GM12891 (cell line): ENCODE data around the gene C3orf49.

Experiments
- DNase-seq: peaks from one replicate; pipeline ENCODE4 v3.0.0; 2011; ENCODE audit warnings: low spot score; ENCODE audit not compliant: insufficient read length
- FAIRE-seq: peaks from 2 replicates; lab custom pipeline; 2011; peaks lifted over from hg19 to GRCh38; lab: Jason Lieb, UNC
- PAX5 ChIP-seq: IDR thresholded peaks from 2 replicates; pipeline ENCODE4 v1.6.1; 2011; ENCODE audit warnings: low read length, moderate library complexity, mild to moderate bottlenecking; ENCODE audit not compliant: insufficient read depth, severe bottlenecking
- POLR2A ChIP-seq: IDR thresholded peaks from 2 replicates; pipeline ENCODE4 v1.6.1; 2011; ENCODE audit warnings: low read depth, low read length, control low read depth
- POLR2AphosphoS5 ChIP-seq: IDR thresholded peaks from 2 replicates; pipeline ENCODE4 v1.6.1; 2011; ENCODE audit warnings: low read depth, low read length, control low read depth
- POU2F2 ChIP-seq: IDR thresholded peaks from 2 replicates; pipeline ENCODE4 v1.6.1; 2011; ENCODE audit warnings: low read depth, mild to moderate bottlenecking, control low read depth, low read length, moderate library complexity
- SPI1 ChIP-seq: IDR thresholded peaks from 2 replicates; pipeline ENCODE4 v1.6.1; 2011; ENCODE audit warnings: low read depth, low read length, control low read depth
- TAF1 ChIP-seq: IDR thresholded peaks from 2 replicates; pipeline ENCODE4 v1.6.1; 2011; ENCODE audit warnings: low read depth, low read length, control low read depth

The C3orf49 gene

GRCh38 chr3:63863150-63864007, 44.3 kb downstream of the C3orf49 start, which contains the start of the genes ATXN7 and THOC7:
Gene ATXN7 (plus strand): TSS chr3:63863867. CDS start chr3:63912599, 48,732 bp downstream.
Gene THOC7 (minus strand): TSS chr3:63863805. CDS start chr3:63863790, 15 bp downstream.
- DNase-seq (peak; percentile 56), FAIRE-seq (peak; percentile 41)
- TF ChIP-seq POLR2AphosphoS5 (no peak), SPI1 (no peak), POLR2A (peak; percentile 25; the same call in 1 of the 2 replicates)

- no peak for TF ChIP-seq POU2F2
- TF ChIP-seq TAF1 = no peak
- TF ChIP-seq POLR2AphosphoS5 = no peak
- no peak for TF ChIP-seq PAX5
- no peak for TF ChIP-seq POLR2A
- TF ChIP-seq SPI1 = no peak
- peak; percentile 85 for FAIRE-seq
- DNase-seq = peak; percentile 56
These were observed 45.2 kb downstream of the C3orf49 start for GRCh38 chr3:63864008-63864964.

- FAIRE-seq (no peak), DNase-seq (no peak)
- TF ChIP-seq SPI1 (no peak), TAF1 (no peak), POLR2AphosphoS5 (no peak)
These were observed 45.8 kb downstream of the C3orf49 start for GRCh38 chr3:63864965-63865327.

GRCh38 chr3:63867225-63867624, 48.1 kb downstream of the C3orf49 start:
- FAIRE-seq = no peak
- TF ChIP-seq POLR2AphosphoS5 (no peak), POU2F2 (no peak)
- DNase-seq = no peak

- TF ChIP-seq POLR2A (no peak), POLR2AphosphoS5 (no peak), POU2F2 (no peak), SPI1 (no peak), PAX5 (no peak), TAF1 (no peak)
- no peak for DNase-seq
- peak; percentile 64 for FAIRE-seq
These were observed 51.0 kb downstream of the C3orf49 start for GRCh38 chr3:63869940-63870614.

GRCh38 chr3:63870615-63871005, 51.5 kb downstream of the C3orf49 start:
- FAIRE-seq (no peak), DNase-seq (no peak)
- TF ChIP-seq POU2F2 (no peak), SPI1 (no peak), PAX5 (no peak), POLR2AphosphoS5 (no peak)

- DNase-seq = no peak
- no peak for TF ChIP-seq POU2F2
- TF ChIP-seq TAF1 = no peak
- no peak for TF ChIP-seq PAX5
- TF ChIP-seq SPI1 = no peak
- TF ChIP-seq POLR2AphosphoS5 = no peak
- no peak for TF ChIP-seq POLR2A
These were observed 53.2 kb downstream of the C3orf49 start for GRCh38 chr3:63872135-63872924.

GRCh38 chr3:63874769-63875168, 55.7 kb downstream of the C3orf49 start:
- TF ChIP-seq POLR2AphosphoS5 = no peak
- no peak for TF ChIP-seq PAX5
- TF ChIP-seq POLR2A = no peak
- no peak for TF ChIP-seq POU2F2
- TF ChIP-seq TAF1 = no peak
- TF ChIP-seq SPI1 = no peak
- DNase-seq = no peak
- no peak for FAIRE-seq

More at GRCh38 chr3:63872135-63872924, 53.2 kb downstream of the C3orf49 start:
- peak; percentile 56 for FAIRE-seq
